ENCODE data around the gene TRIO.

GRCh38 chr5:14383923-14384322 is 240.8 kb downstream of the TRIO start:
- TF ChIP-seq SIN3A (IDR thresholded peaks at IDR 0.05; ENCODE audit: borderline replicate concordance, insufficient read depth, low read length) (no peak), POLR2AphosphoS5 (IDR thresholded peaks at IDR 0.05; ENCODE audit: low read depth, low read length) (no peak), REST (IDR thresholded peaks at IDR 0.05; ENCODE audit: insufficient read depth in 1 of 2, low read depth in 2 of 2, low read length in 2 of 2) (no peak), TAF1 (IDR thresholded peaks at IDR 0.05; ENCODE audit: borderline replicate concordance, insufficient read depth, low read length) (no peak), FOXP2 (optimal IDR thresholded peaks at IDR 0.05; ENCODE audit: borderline replicate concordance, extremely low read depth, extremely low read length, insufficient read depth) (no peak)

Measured in PFSK-1 (cell line).